K562 (cell line): ENCODE results near the gene SLC16A12. TPM values are rescaled to one million over a fixed set of nuclear protein-coding genes. Genes with fewer than 3 reads are reported as not detected.

Experiments used
- ATAC-seq: fragments of 200-7000 bp; cut with Tn5 transposase; 3 replicates; pipeline ENCODE4 v1.9.1; 2020; ENCODE audit warnings: moderate library complexity
- BruUV-seq: library from RNA; stranded (reverse); fragments of 400-500 nt; replicated peaks from 2 replicates; lab custom pipeline; 2021; lab: Mats Ljungman, UMichigan
- CTCF ChIA-PET: fragments of 300-600 bp; formaldehyde crosslinking; extraction: SDS; loops from one replicate; lab custom pipeline; 2021; ENCODE audit warnings: low intra/inter-chr PET ratio; lab: Yijun Ruan, JAX
- POLR2A ChIA-PET: fragments of 300-600, 350-650 bp; sonication (Branson Sonifier 250); formaldehyde crosslinking; extraction: SDS; loops from one replicate; lab custom pipeline; 2021; ENCODE audit warnings: antibody characterized with exemption, inconsistent platforms; lab: Yijun Ruan, JAX
- DNase-seq, 4 experiments: peaks; one replicate each; pipeline versions ENCODE4 v3.0.0 to v3.0.0-alpha.2; 2011 to 2018; ENCODE audit warnings: low spot score in 3 of 4, mixed read lengths in 3 of 4; ENCODE audit errors: extremely low read depth in 1 of 4
- FAIRE-seq: peaks from 2 replicates; lab custom pipeline; 2011; peaks lifted over from hg19 to GRCh38; lab: Jason Lieb, UNC
- H2AFZ ChIP-seq: 2 replicates; pipeline ENCODE4 v1.6.0; 2011; ENCODE audit warnings: low read depth, low read length, control low read depth, inconsistent platforms
- H3K27ac ChIP-seq: fragments of 200-600 bp; 3 replicates; pipeline ENCODE4 v1.8.0; 2011; ENCODE audit warnings: low read depth, mild to moderate bottlenecking, control low read depth, inconsistent platforms, low read length, moderate library complexity, mixed read lengths; ENCODE audit errors: extremely low read depth
- H3K27me3 ChIP-seq, 2 experiments: fragments of 300-600 bp in 1 of 2; 2 replicates in 1 of 2; 3 replicates in 1 of 2; pipeline versions ENCODE4 v1.6.0 to v1.8.0; 2011; ENCODE audit warnings: inconsistent platforms in 2 of 2, low read length in 2 of 2, mild to moderate bottlenecking in 1 of 2, mixed read lengths in 1 of 2, moderate library complexity in 1 of 2; ENCODE audit not compliant: control insufficient read depth in 2 of 2, insufficient read depth in 2 of 2
- H3K36me3 ChIP-seq: fragments of 300-600 bp; 3 replicates; pipeline ENCODE4 v1.8.0; 2011; ENCODE audit warnings: mild to moderate bottlenecking, low read length, inconsistent platforms; ENCODE audit not compliant: control insufficient read depth, insufficient read depth
- H3K4me1 ChIP-seq, 2 experiments: fragments of 200-600 bp in 1 of 2; replicated peaks in 1 of 2; 2 replicates in 1 of 2; 3 replicates in 1 of 2; pipeline versions ENCODE4 v1.5.1 to v1.8.0; 2011; ENCODE audit warnings: inconsistent platforms in 2 of 2, low read length in 2 of 2, mild to moderate bottlenecking in 1 of 2, mixed read lengths in 1 of 2, moderate library complexity in 1 of 2; ENCODE audit not compliant: control insufficient read depth in 2 of 2, insufficient read depth in 2 of 2
- H3K4me2 ChIP-seq: 2 replicates; pipeline ENCODE4 v1.6.1; 2011; ENCODE audit warnings: low read length, control low read depth, inconsistent platforms, mixed read lengths; ENCODE audit not compliant: insufficient read depth
- H3K4me3 ChIP-seq: fragments of 200-600 bp; sonication (generic), shearing (Covaris generic); 2 replicates; pipeline ENCODE4 v1.5.1; 2016; ENCODE audit warnings: control low read depth, inconsistent platforms
- H3K79me2 ChIP-seq: fragments of 200-600 bp; 3 replicates; pipeline ENCODE4 v1.8.0; 2011; ENCODE audit warnings: low read length, inconsistent platforms; ENCODE audit not compliant: control insufficient read depth, insufficient read depth
- H3K9ac ChIP-seq, 2 experiments: 2 replicates each; pipeline versions ENCODE4 v1.6.0 to v1.6.1; 2011; ENCODE audit warnings: low read depth in 2 of 2, low read length in 2 of 2, control low read depth in 1 of 2, inconsistent platforms in 1 of 2, mild to moderate bottlenecking in 1 of 2, mixed read lengths in 1 of 2; ENCODE audit not compliant: insufficient read depth in 1 of 2
- H3K9me1 ChIP-seq: one replicate; pipeline ENCODE4 v1.6.0; 2011; ENCODE audit warnings: inconsistent platforms, mild to moderate bottlenecking, low read length, moderate library complexity; ENCODE audit not compliant: control insufficient read depth, insufficient read depth
- H3K9me3 ChIP-seq: replicated peaks from 2 replicates; pipeline ENCODE4 v1.5.1; 2011; ENCODE audit warnings: low read depth, low read length, inconsistent platforms; ENCODE audit not compliant: control insufficient read depth, insufficient read depth
- H4K20me1 ChIP-seq: replicated peaks from 2 replicates; pipeline ENCODE4 v1.6.1; 2011; ENCODE audit warnings: low read length, inconsistent platforms, mixed read lengths; ENCODE audit not compliant: control insufficient read depth, insufficient read depth
- ATF3 ChIP-seq, 2 experiments: fragments of 450-650 bp in 1 of 2; sonication (generic) in 1 of 2; formaldehyde crosslinking in 1 of 2; IDR thresholded peaks in 1 of 2; conservative IDR thresholded peaks in 1 of 2; 2 replicates each; pipeline versions ENCODE4 v1.6.1 to v1.8.1; 2016 to 2023; ENCODE audit warnings: mild to moderate bottlenecking in 2 of 2, moderate library complexity in 2 of 2, inconsistent platforms in 1 of 2, missing genetic modification reagents in 1 of 2
- CBX5 ChIP-seq: IDR thresholded peaks from 2 replicates; pipeline ENCODE4 v1.6.1; 2014; ENCODE audit warnings: low read depth, borderline replicate concordance
- DIDO1 ChIP-seq: fragments of 450-650 bp; IDR thresholded peaks from 2 replicates; pipeline ENCODE4 v1.6.1; 2016; ENCODE audit warnings: low read depth, missing biosample characterization, missing genetic modification characterization
- EWSR1 ChIP-seq: fragments of 450-650 bp; IDR thresholded peaks from 2 replicates; pipeline ENCODE4 v1.6.1; 2018; ENCODE audit warnings: borderline replicate concordance, mild to moderate bottlenecking, low read depth, moderate library complexity; ENCODE audit not compliant: partially characterized antibody
- FOXK1 ChIP-seq: sonication (generic); formaldehyde crosslinking; IDR thresholded peaks from 2 replicates; pipeline ENCODE4 v1.8.0; 2022; ENCODE audit warnings: missing genetic modification reagents, mild to moderate bottlenecking, borderline replicate concordance
- GABPB2 ChIP-seq: fragments of 250-450 bp; sonication (Bioruptor Pico); conservative IDR thresholded peaks from 2 replicates; pipeline ENCODE4 v1.5.1; 2021; ENCODE audit warnings: mild to moderate bottlenecking
- GATAD2A ChIP-seq: fragments of 450-650 bp; IDR thresholded peaks from 2 replicates; pipeline ENCODE4 v1.6.1; 2017
- HDAC6 ChIP-seq: IDR thresholded peaks from 2 replicates; pipeline ENCODE4 v1.6.1; 2012; ENCODE audit warnings: low read depth, mild to moderate bottlenecking, control low read depth, inconsistent platforms, low read length, moderate library complexity
- MCM3 ChIP-seq: fragments of 450-650 bp; IDR thresholded peaks from 2 replicates; pipeline ENCODE4 v1.6.1; 2016
- MITF ChIP-seq: IDR thresholded peaks from 2 replicates; pipeline ENCODE4 v1.6.1; 2014; ENCODE audit warnings: antibody characterized with exemption
- RBM15 ChIP-seq: fragments of 200-400 bp; formaldehyde crosslinking; IDR thresholded peaks from 2 replicates; pipeline ENCODE4 v1.6.1; 2018; ENCODE audit warnings: mild to moderate bottlenecking, low read length, moderate library complexity; ENCODE audit not compliant: insufficient read depth
- SAP30 ChIP-seq: fragments of 200-600 bp; sonication (generic); IDR thresholded peaks from 2 replicates; pipeline ENCODE4 v1.6.1; 2012; ENCODE audit warnings: borderline replicate concordance, low read depth, mild to moderate bottlenecking, moderate library complexity, low read length, control low read depth, inconsistent platforms; ENCODE audit not compliant: insufficient read depth, poor library complexity, severe bottlenecking
- SOX6 ChIP-seq: fragments of 450-650 bp; IDR thresholded peaks from 2 replicates; pipeline ENCODE4 v1.6.1; 2014; ENCODE audit warnings: mild to moderate bottlenecking
- SP1 ChIP-seq: sonication (generic); formaldehyde crosslinking; IDR thresholded peaks from 2 replicates; pipeline ENCODE4 v1.8.1; 2022; ENCODE audit warnings: mild to moderate bottlenecking, missing genetic modification reagents
- TEAD4 ChIP-seq, 2 experiments: sonication (generic) in 1 of 2; formaldehyde crosslinking in 1 of 2; IDR thresholded peaks; 2 replicates each; pipeline versions ENCODE4 v1.6.1 to v1.8.0; 2012 to 2022; ENCODE audit warnings: borderline replicate concordance in 1 of 2, inconsistent platforms in 1 of 2, low read length in 1 of 2, mild to moderate bottlenecking in 1 of 2, missing genetic modification reagents in 1 of 2
- ZC3H11A ChIP-seq: IDR thresholded peaks from 2 replicates; pipeline ENCODE4 v1.6.1; 2012; ENCODE audit warnings: low read depth, low read length, improper control_type of control experiment
- ZNF589 ChIP-seq: fragments of 200-800 bp; sonication (Bioruptor generic); IDR thresholded peaks from 2 replicates; pipeline ENCODE4 v1.6.1; 2016; ENCODE audit warnings: low read depth, missing genetic modification characterization, missing compliant biosample characterization
- WGBS: fragments of 100-300 bp; shearing (Covaris generic); methylation state at CpG from one replicate; pipeline ENCODE4 v1.1.6; 2016; ENCODE audit warnings: low coverage, mixed read lengths; ENCODE audit not compliant: insufficient coverage; ENCODE audit errors: missing lambda C conversion rate; 5-methylcytosine and 5-hydroxymethylcytosine counted together
- in situ Hi-C: fragments of 300-500 bp; cut with MboI; formaldehyde crosslinking; loops from 4 replicates; pipeline ENCODE4 v1.15.0; 2018; ENCODE audit warnings: inconsistent platforms, mixed read lengths
- intact Hi-C: fragments of 100-400 bp; cut with micrococcal nuclease; formaldehyde crosslinking; loops from 2 replicates; pipeline ENCODE4 v1.14.2; 2022
- polyA plus RNA-seq, 8 experiments: library from polyadenylated mRNA; depleted of rRNA in 4 of 8; stranded (reverse) in 5 of 8; unstranded in 3 of 8; fragments of >200 nt; fragmentation: Nextera tagmentation in 2 of 8; fragmentation: Illumina TruSeq in 1 of 8; extraction: Ambion mirVana in 2 of 8; extraction: Trizol in 1 of 8; gene quantifications; 2 replicates each; pipeline versions ENCODE4 v1.2.1 to v1.2.3, GENCODE V29; 2011 to 2014; ENCODE audit warnings: inconsistent platforms in 1 of 8, missing spikeins in 1 of 8
- total RNA-seq, 7 experiments: library from RNA; depleted of rRNA in 6 of 7; stranded (reverse); fragments of >200 nt in 6 of 7; fragmentation: Illumina TruSeq in 2 of 7; extraction: Trizol in 2 of 7; gene quantifications; 2 replicates each; pipeline versions ENCODE4 v1.2.1 to v1.2.3, GENCODE V29; 2011 to 2021; ENCODE audit warnings: low replicate concordance in 1 of 7
- TF ChIP-seq, protein P1 (sequence below): fragments of 250-450 bp; sonication (Bioruptor Pico); IDR thresholded peaks from 2 replicates; pipeline ENCODE4 v1.4.0; 2020; ENCODE audit warnings: mild to moderate bottlenecking, moderate library complexity

SLC16A12 gene
- total and polyA plus RNA-seq, 9 of the 15 experiments (the other 6 are each of a cell fraction or from before 2014, with no cell fraction given) = not detected

GRCh38 chr10:89582022-89582421 lies 46.6 kb upstream of the SLC16A12 start (continued):
- TF ChIP-seq CBX5 (no peak), GATAD2A (no peak), HDAC6 (no peak)
- TF ChIP-seq, all 486 proteins: peak for 0

GRCh38 chr10:89580243-89580642 lies 44.8 kb upstream of the SLC16A12 start:
- in situ Hi-C loops (no loop called here), intact Hi-C loops (no loop called here)
- Histone ChIP-seq H4K20me1 (no peaks in the 10 kb centered on the region), H3K9ac (no peak overlapping the region), H3K36me3 (no peaks in the 10 kb centered on the region), H3K27me3 (no peaks in the 10 kb centered on the region), H3K9me3 (no peaks in the 10 kb centered on the region), H2AFZ (no peak overlapping the region), H3K79me2 (no peaks in the 10 kb centered on the region), H3K4me1 (no peaks in the 10 kb centered on the region), H3K9me1 (no peaks in the 10 kb centered on the region), H3K4me3 (no peak overlapping the region), H3K4me2 (no peak overlapping the region), H3K27ac (no peak overlapping the region)
- ATAC-seq (no peak), FAIRE-seq (no peak), DNase-seq (no peak)
- no TSS peak for BruUV-seq
- POLR2A ChIA-PET = no interaction called here
- WGBS = 76% methylated on average over 4 of the region's 4 CpGs
- CTCF ChIA-PET = no interaction called here
- TF ChIP-seq MCM3 (no peak), ATF3 (IDR thresholded peaks at IDR 0.05) (no peak), ATF3 (CRISPR knock-in tag; conservative IDR thresholded peaks at IDR 0.05) (no peak), SAP30 (no peak), ZNF589 (CRISPR knock-in tag) (no peak), SP1 (no peak), RBM15 (no peak), GABPB2 (no peak), TEAD4 (IDR thresholded peaks at IDR 0.05; ENCODE audit: low read length) (no peak), TEAD4 (CRISPR knock-in tag; IDR thresholded peaks at IDR 0.05; ENCODE audit: borderline replicate concordance) (no peak), EWSR1 (no peak), ZC3H11A (no peak), SOX6 (no peak), FOXK1 (CRISPR knock-in tag) (no peak), MITF (no peak), DIDO1 (no peak)
- TF ChIP-seq, protein P1, sequence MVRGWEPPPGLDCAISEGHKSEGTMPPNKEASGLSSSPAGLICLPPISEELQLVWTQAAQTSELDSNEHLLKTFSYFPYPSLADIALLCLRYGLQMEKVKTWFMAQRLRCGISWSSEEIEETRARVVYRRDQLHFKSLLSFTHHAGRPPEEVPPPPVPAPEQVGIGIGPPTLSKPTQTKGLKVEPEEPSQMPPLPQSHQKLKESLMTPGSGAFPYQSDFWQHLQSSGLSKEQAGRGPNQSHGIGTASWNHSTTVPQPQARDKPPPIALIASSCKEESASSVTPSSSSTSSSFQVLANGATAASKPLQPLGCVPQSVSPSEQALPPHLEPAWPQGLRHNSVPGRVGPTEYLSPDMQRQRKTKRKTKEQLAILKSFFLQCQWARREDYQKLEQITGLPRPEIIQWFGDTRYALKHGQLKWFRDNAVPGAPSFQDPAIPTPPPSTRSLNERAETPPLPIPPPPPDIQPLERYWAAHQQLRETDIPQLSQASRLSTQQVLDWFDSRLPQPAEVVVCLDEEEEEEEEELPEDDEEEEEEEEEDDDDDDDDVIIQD (CRISPR knock-in tag) = no peak
